ENCODE data around the gene ARHGAP10.

ARHGAP10 gene

GRCh38 chr4:147927377-147928137, 195.7 kb downstream of the ARHGAP10 start:
- TF ChIP-seq TAF1 (IDR thresholded peaks at IDR 0.05; ENCODE audit: low read depth, low read length) (no peak), SPI1 (IDR thresholded peaks at IDR 0.05; ENCODE audit: low read depth, low read length) (no peak), POLR2A (IDR thresholded peaks at IDR 0.05; ENCODE audit: low read depth, low read length) (no peak), POU2F2 (IDR thresholded peaks at IDR 0.05; ENCODE audit: low read depth, low read length) (no peak), POLR2AphosphoS5 (IDR thresholded peaks at IDR 0.05; ENCODE audit: low read depth, low read length) (no peak), PAX5 (IDR thresholded peaks at IDR 0.05; ENCODE audit: insufficient read depth, low read length, severe bottlenecking) (no peak)
- no peak for DNase-seq (ENCODE audit: insufficient read length, low spot score)
- FAIRE-seq: no peak

GRCh38 chr4:147928400-147928799, 196.5 kb downstream of the ARHGAP10 start:
- TF ChIP-seq POLR2AphosphoS5 (IDR thresholded peaks at IDR 0.05; ENCODE audit: low read depth, low read length) (no peak), POU2F2 (IDR thresholded peaks at IDR 0.05; ENCODE audit: low read depth, low read length) (no peak), PAX5 (IDR thresholded peaks at IDR 0.05; ENCODE audit: insufficient read depth, low read length, severe bottlenecking) (no peak), TAF1 (IDR thresholded peaks at IDR 0.05; ENCODE audit: low read depth, low read length) (no peak), SPI1 (IDR thresholded peaks at IDR 0.05; ENCODE audit: low read depth, low read length) (no peak), POLR2A (IDR thresholded peaks at IDR 0.05; ENCODE audit: low read depth, low read length) (no peak)
- DNase-seq (ENCODE audit: insufficient read length, low spot score) (no peak), FAIRE-seq (no peak)

- TF ChIP-seq TAF1 (IDR thresholded peaks at IDR 0.05; ENCODE audit: low read depth, low read length) (no peak), PAX5 (IDR thresholded peaks at IDR 0.05; ENCODE audit: insufficient read depth, low read length, severe bottlenecking) (no peak), POU2F2 (IDR thresholded peaks at IDR 0.05; ENCODE audit: low read depth, low read length) (no peak), SPI1 (IDR thresholded peaks at IDR 0.05; ENCODE audit: low read depth, low read length) (no peak), POLR2AphosphoS5 (IDR thresholded peaks at IDR 0.05; ENCODE audit: low read depth, low read length) (no peak), POLR2A (IDR thresholded peaks at IDR 0.05; ENCODE audit: low read depth, low read length) (no peak)
- FAIRE-seq (no peak), DNase-seq (ENCODE audit: insufficient read length, low spot score) (no peak)
These were observed 197.9 kb downstream of the ARHGAP10 start for GRCh38 chr4:147929746-147930145.

GRCh38 chr4:147933316-147933715, 201.4 kb downstream of the ARHGAP10 start:
- DNase-seq (ENCODE audit: insufficient read length, low spot score): no peak
- peak; percentile 38 for FAIRE-seq
- TF ChIP-seq POLR2AphosphoS5 (IDR thresholded peaks at IDR 0.05; ENCODE audit: low read depth, low read length) (no peak), SPI1 (IDR thresholded peaks at IDR 0.05; ENCODE audit: low read depth, low read length) (no peak), PAX5 (IDR thresholded peaks at IDR 0.05; ENCODE audit: insufficient read depth, low read length, severe bottlenecking) (no peak), POU2F2 (IDR thresholded peaks at IDR 0.05; ENCODE audit: low read depth, low read length) (no peak), TAF1 (IDR thresholded peaks at IDR 0.05; ENCODE audit: low read depth, low read length) (no peak), POLR2A (IDR thresholded peaks at IDR 0.05; ENCODE audit: low read depth, low read length) (no peak)

GRCh38 chr4:147933779-147934178, 201.9 kb downstream of the ARHGAP10 start:
- no peak for DNase-seq (ENCODE audit: insufficient read length, low spot score)
- FAIRE-seq: no peak
- TF ChIP-seq POU2F2 (IDR thresholded peaks at IDR 0.05; ENCODE audit: low read depth, low read length) (no peak), POLR2AphosphoS5 (IDR thresholded peaks at IDR 0.05; ENCODE audit: low read depth, low read length) (no peak), TAF1 (IDR thresholded peaks at IDR 0.05; ENCODE audit: low read depth, low read length) (no peak), SPI1 (IDR thresholded peaks at IDR 0.05; ENCODE audit: low read depth, low read length) (no peak), PAX5 (IDR thresholded peaks at IDR 0.05; ENCODE audit: insufficient read depth, low read length, severe bottlenecking) (no peak), POLR2A (IDR thresholded peaks at IDR 0.05; ENCODE audit: low read depth, low read length) (no peak)

- TF ChIP-seq POLR2A (IDR thresholded peaks at IDR 0.05; ENCODE audit: low read depth, low read length): no peak
- TF ChIP-seq POU2F2 (IDR thresholded peaks at IDR 0.05; ENCODE audit: low read depth, low read length): no peak
- TF ChIP-seq TAF1 (IDR thresholded peaks at IDR 0.05; ENCODE audit: low read depth, low read length): no peak
- TF ChIP-seq SPI1 (IDR thresholded peaks at IDR 0.05; ENCODE audit: low read depth, low read length): no peak
- no peak for TF ChIP-seq POLR2AphosphoS5 (IDR thresholded peaks at IDR 0.05; ENCODE audit: low read depth, low read length)
- TF ChIP-seq PAX5 (IDR thresholded peaks at IDR 0.05; ENCODE audit: insufficient read depth, low read length, severe bottlenecking): no peak
- FAIRE-seq (no peak), DNase-seq (ENCODE audit: insufficient read length, low spot score) (no peak)
These were observed 206.6 kb downstream of the ARHGAP10 start for GRCh38 chr4:147938496-147938895.

GRCh38 chr4:147940171-147940570, 208.3 kb downstream of the ARHGAP10 start:
- FAIRE-seq (peak; percentile 16), DNase-seq (ENCODE audit: insufficient read length, low spot score) (no peak)
- TF ChIP-seq POLR2A (IDR thresholded peaks at IDR 0.05; ENCODE audit: low read depth, low read length) (no peak), TAF1 (IDR thresholded peaks at IDR 0.05; ENCODE audit: low read depth, low read length) (no peak), PAX5 (IDR thresholded peaks at IDR 0.05; ENCODE audit: insufficient read depth, low read length, severe bottlenecking) (no peak), SPI1 (IDR thresholded peaks at IDR 0.05; ENCODE audit: low read depth, low read length) (no peak)

GRCh38 chr4:147941373-147941772, 209.5 kb downstream of the ARHGAP10 start:
- FAIRE-seq: no peak
- TF ChIP-seq PAX5 (IDR thresholded peaks at IDR 0.05; ENCODE audit: insufficient read depth, low read length, severe bottlenecking) (no peak), POLR2A (IDR thresholded peaks at IDR 0.05; ENCODE audit: low read depth, low read length) (no peak), TAF1 (IDR thresholded peaks at IDR 0.05; ENCODE audit: low read depth, low read length) (no peak), SPI1 (IDR thresholded peaks at IDR 0.05; ENCODE audit: low read depth, low read length) (no peak), POLR2AphosphoS5 (IDR thresholded peaks at IDR 0.05; ENCODE audit: low read depth, low read length) (no peak), POU2F2 (IDR thresholded peaks at IDR 0.05; ENCODE audit: low read depth, low read length) (no peak)
- no peak for DNase-seq (ENCODE audit: insufficient read length, low spot score)

GRCh38 chr4:147942729-147943128, 210.8 kb downstream of the ARHGAP10 start:
- FAIRE-seq (peak; percentile 43), DNase-seq (ENCODE audit: insufficient read length, low spot score) (no peak)

More at GRCh38 chr4:147942729-147943128, 210.8 kb downstream of the ARHGAP10 start:
- TF ChIP-seq POLR2AphosphoS5 (IDR thresholded peaks at IDR 0.05; ENCODE audit: low read depth, low read length): no peak
- TF ChIP-seq POU2F2 (IDR thresholded peaks at IDR 0.05; ENCODE audit: low read depth, low read length): no peak
- no peak for TF ChIP-seq PAX5 (IDR thresholded peaks at IDR 0.05; ENCODE audit: insufficient read depth, low read length, severe bottlenecking)
- no peak for TF ChIP-seq TAF1 (IDR thresholded peaks at IDR 0.05; ENCODE audit: low read depth, low read length)
- no peak for TF ChIP-seq SPI1 (IDR thresholded peaks at IDR 0.05; ENCODE audit: low read depth, low read length)
- no peak for TF ChIP-seq POLR2A (IDR thresholded peaks at IDR 0.05; ENCODE audit: low read depth, low read length)
